NCI-H774 (cell line): ENCODE data around the gene NLRP1.

Experiments
- DNase-seq: peaks from one replicate; lab custom pipeline; 2025; lab: John Stamatoyannopoulos, UW

NLRP1 gene

GRCh38 chr17:5516060-5516792 is 68.1 kb downstream of the NLRP1 start:
- no peak for DNase-seq

GRCh38 chr17:5514976-5515375 is 69.3 kb downstream of the NLRP1 start:
- DNase-seq: no peak

GRCh38 chr17:5513628-5514027 is 70.7 kb downstream of the NLRP1 start:
- no peak for DNase-seq

- no peak for DNase-seq
Measured at GRCh38 chr17:5511401-5512225, 72.7 kb downstream of the NLRP1 start.

GRCh38 chr17:5510771-5511170 is 73.5 kb downstream of the NLRP1 start:
- DNase-seq: no peak

GRCh38 chr17:5509482-5509881 is 74.8 kb downstream of the NLRP1 start:
- DNase-seq: no peak

DNA sequence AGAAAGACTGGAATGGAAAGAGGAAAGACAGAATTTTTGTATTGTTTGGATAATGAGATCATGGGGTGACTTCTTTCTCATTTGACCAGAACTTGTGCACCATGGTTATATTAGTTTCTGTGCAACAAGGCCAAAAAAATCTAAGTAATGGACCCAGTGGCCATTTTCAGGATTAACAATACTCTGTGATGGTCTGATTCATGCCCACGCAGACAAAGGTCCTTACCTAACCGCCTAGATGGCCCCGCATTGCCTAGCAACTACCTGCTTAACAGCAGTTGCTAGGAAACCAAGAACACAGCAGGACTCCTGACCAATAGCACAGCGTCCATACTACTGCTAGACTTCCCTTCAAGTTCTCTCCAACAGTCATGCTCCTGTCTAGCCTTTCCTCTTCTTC is 75.5 kb downstream of the NLRP1 start:
- DNase-seq: peak; percentile 16

GRCh38 chr17:5506307-5506706 is 78.0 kb downstream of the NLRP1 start:
- DNase-seq: no peak

- DNase-seq: no peak
Measured at GRCh38 chr17:5502552-5502951, 81.8 kb downstream of the NLRP1 start.

GRCh38 chr17:5501685-5502084 is 82.6 kb downstream of the NLRP1 start:
- no peak for DNase-seq

DNA sequence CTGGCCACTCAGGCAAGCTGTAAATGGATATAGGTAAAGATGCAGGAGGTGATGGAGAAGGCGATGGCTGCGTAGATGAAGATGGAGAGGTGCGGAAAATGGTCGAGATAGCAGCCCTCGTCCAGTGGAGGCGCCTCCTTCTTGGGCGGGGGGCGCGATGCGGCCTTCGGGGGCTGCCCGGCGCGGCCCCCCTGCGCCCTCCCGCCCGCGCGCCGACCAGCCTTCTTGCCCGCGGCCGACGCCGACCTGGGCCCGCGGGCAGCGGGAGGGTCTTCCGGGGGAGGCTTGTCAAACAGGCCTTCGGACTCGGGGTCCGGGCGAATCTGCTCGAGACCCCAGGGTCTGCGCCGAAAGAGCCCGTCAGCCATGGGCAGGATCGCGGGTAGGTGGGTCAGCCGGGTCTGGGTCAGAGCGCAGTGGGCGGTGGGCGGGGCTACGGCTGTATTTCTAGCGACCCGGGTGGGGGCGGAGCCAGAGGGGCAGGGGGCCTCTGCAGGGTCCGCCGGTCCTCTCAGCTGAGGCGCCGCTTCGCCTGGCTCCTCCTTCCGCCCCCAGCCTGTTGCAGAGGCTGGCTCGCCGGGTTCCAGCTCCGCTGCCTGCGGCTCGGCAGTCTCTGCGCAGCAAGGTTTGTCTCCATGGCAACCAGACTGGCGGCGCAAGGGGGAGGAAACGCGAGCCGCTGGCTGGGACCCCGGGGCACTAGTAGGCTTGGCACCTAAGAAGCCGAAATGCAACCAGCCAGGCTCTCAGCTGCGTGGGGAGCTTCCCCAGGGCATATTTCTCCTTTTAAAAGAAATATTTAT is 83.5 kb downstream of the NLRP1 start:
- peak; percentile 72 for DNase-seq

- no peak for DNase-seq
Measured at GRCh38 chr17:5500247-5500588, 84.1 kb downstream of the NLRP1 start.

GRCh38 chr17:5499476-5500231 is 84.7 kb downstream of the NLRP1 start:
- no peak for DNase-seq

GRCh38 chr17:5492970-5493369 is 91.3 kb downstream of the NLRP1 start:
- DNase-seq: no peak

GRCh38 chr17:5488752-5489151 is 95.6 kb downstream of the NLRP1 start:
- no peak for DNase-seq

DNA sequence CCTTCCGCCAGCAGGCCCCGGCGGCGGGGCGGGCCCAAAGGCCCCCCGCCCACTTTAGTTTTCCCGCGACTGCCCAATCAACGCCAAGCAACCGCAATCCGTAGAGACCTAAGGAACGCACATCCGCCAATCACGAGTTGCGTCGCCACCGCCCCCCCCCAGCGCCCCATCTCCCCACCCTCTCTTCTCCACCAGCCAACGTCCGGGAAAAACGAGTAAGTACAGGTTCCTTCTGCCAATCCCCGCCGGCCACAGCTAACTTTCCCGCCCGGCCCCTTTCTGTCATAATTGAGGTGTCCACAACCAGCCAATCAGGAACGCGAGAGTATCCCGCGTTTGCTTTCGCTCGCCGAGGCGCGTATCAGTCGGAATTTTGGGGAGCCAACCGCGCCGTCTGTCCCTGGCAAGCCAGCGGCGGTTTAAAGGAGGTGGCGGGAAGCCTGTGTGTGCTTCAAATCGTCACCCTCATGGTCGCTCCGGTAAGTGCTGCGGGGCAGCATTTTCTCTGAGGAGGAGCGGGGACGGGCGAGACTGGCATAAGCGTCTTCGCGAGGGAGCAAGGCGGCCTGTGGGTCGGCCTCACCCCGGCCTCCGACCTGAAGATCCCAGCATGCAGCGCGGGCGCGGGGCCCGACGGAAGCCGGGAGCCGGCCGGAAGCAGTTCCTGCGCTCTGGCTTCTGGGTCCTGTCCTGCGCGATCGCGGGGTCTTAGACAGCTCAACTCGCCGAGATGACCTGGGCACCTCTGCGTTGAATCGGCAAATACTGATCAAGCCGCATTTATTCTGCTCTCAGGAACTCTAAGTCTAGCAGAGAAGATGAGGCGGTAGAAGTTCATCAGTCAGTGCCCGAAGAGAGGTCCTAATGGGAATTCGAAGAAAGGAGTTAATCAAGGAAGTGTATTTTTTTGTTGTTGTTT is 97.8 kb downstream of the NLRP1 start, which contains the start of gene MIS12:
Gene MIS12 (plus strand): TSS at position 361 of the 919 bp plus-strand sequence. CDS start 2,297 bp downstream, outside the sequence.
- peak; percentile 91 for DNase-seq

DNA sequence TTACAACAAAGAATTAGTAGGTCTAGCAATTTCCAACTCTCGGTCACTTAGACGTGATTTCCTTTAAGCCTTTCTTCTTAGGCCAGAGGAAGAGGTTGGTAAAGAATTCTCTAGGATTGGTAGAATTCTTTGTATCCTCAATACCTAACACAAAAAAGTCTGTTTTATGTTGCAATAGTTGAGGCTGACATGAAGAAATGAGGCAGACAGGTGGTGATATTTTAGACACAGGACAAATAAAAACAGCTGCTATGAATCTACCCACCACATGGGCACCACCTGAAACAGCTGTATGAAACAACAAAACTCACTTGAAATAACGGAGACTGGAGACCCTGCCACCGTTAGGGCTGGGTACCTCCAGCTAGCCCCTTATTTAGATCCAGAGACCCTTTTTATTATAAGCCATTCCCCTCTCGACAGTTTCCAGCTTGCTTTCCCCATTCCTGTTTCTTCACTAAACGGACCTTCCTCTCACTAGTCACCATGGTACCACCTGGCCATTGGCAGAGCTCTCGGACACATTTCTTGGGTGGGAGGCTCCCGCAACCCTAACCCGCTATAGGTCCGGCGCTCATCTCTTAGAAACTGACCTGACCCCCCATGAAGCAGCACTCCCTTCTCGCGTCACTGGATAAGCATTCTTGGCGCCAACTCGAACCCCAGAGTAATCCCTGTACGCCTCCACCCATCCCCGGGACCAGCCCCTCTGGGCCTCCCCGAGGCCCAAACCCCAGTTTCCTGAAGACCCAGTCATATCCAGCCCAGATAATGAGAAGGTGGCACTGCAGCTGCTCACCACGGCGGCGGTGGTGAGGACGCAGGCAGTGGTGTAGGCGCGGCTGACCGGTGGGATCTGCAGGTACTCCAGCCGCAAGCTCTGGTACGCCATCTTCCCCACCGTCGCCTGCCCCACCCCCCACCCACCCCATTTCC is 98.8 kb downstream of the NLRP1 start, which contains the start of gene DERL2:
Gene DERL2 (minus strand): TSS at position 909 of the 936 bp plus-strand sequence. CDS start 17 bp downstream, at position 892.
- no peak for DNase-seq

DNA sequence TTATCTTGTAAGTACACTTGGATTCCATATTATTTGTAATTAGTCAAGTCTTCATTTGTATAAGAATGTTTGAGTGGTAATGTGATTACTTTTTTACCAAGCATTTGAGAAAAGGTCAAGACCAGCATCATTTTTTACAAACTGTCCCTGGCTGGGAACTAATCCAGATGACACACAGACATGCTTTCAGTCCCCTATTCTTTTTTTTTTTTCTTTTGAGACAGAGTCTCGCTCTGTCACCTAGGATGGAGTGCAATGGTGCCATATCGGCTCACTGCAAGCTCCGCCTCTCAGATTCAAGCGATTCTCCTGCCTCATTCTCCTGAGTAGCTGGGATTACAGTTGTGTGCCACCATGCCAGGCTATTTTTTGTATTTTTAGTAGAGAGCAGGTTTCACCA is 102.9 kb downstream of the NLRP1 start:
- no peak for DNase-seq

GRCh38 chr17:5480962-5481361 is 103.3 kb downstream of the NLRP1 start:
- DNase-seq: no peak
